KOPT-K1 (cell line): ENCODE measurements around the gene TENT4B.
A peak's percentile ranks its signal among the peaks of the same experiment; 100 is the strongest.

ENCODE experiments used
- H3K27ac ChIP-seq: fragments of 200-600 bp; sonication (generic); 2 replicates; pipeline ENCODE4 v1.5.1; 2016; ENCODE audit warnings: antibody characterized with exemption, mild to moderate bottlenecking, low read depth, low read length; ENCODE audit not compliant: poor library complexity, severe bottlenecking
- H3K36me3 ChIP-seq: fragments of 200-600 bp; sonication (generic); 2 replicates; pipeline ENCODE4 v1.5.1; 2017; ENCODE audit warnings: antibody characterized with exemption, mild to moderate bottlenecking, low read length, moderate library complexity; ENCODE audit not compliant: insufficient read depth
- H3K9me3 ChIP-seq: fragments of 200-600 bp; sonication (generic); 2 replicates; pipeline ENCODE4 v1.5.1; 2017; ENCODE audit warnings: antibody characterized with exemption, low read length, mild to moderate bottlenecking; ENCODE audit not compliant: insufficient read depth, poor library complexity, severe bottlenecking

The TENT4B gene

GRCh38 chr16:50270510-50271147, 117.5 kb downstream of the TENT4B start:
- H3K36me3 ChIP-seq = no peaks in the 10 kb centered on the region; the same call in 1 of the 2 replicates
- no peak overlapping the region for H3K27ac ChIP-seq

GRCh38 chr16:50271148-50272041, 118.3 kb downstream of the TENT4B start:
- no peaks in the 10 kb centered on the region; the same call in 1 of the 2 replicates for H3K36me3 ChIP-seq
- H3K27ac ChIP-seq = no peak overlapping the region
- no peaks in the 10 kb centered on the region for H3K9me3 ChIP-seq

More at GRCh38 chr16:50270510-50271147, 117.5 kb downstream of the TENT4B start:
- H3K9me3 ChIP-seq = no peaks in the 10 kb centered on the region

- Histone ChIP-seq H3K36me3 (no peaks in the 10 kb centered on the region; the same call in 1 of the 2 replicates), H3K27ac (no peak overlapping the region), H3K9me3 (no peaks in the 10 kb centered on the region)
Measured at GRCh38 chr16:50272111-50272571, 119.0 kb downstream of the TENT4B start.

- Histone ChIP-seq H3K27ac (no peak overlapping the region), H3K36me3 (no peaks in the 10 kb centered on the region; the same call in 1 of the 2 replicates), H3K9me3 (no peaks in the 10 kb centered on the region)
Measured at GRCh38 chr16:50272687-50273381, 119.7 kb downstream of the TENT4B start.

- no peaks in the 10 kb centered on the region; the same call in 1 of the 2 replicates for H3K36me3 ChIP-seq
- H3K9me3 ChIP-seq = no peaks in the 10 kb centered on the region
- H3K27ac ChIP-seq = no peak overlapping the region
Measured at GRCh38 chr16:50273382-50273690, 120.2 kb downstream of the TENT4B start.

GRCh38 chr16:50273888-50274325, 120.8 kb downstream of the TENT4B start:
- H3K27ac ChIP-seq = peak overlapping the region; percentile 86
- H3K9me3 ChIP-seq = no peaks in the 10 kb centered on the region
- no peaks in the 10 kb centered on the region; the same call in 1 of the 2 replicates for H3K36me3 ChIP-seq

GRCh38 chr16:50274326-50275097, 121.4 kb downstream of the TENT4B start:
- Histone ChIP-seq H3K36me3 (no peaks in the 10 kb centered on the region; the same call in 1 of the 2 replicates), H3K9me3 (no peaks in the 10 kb centered on the region), H3K27ac (peak overlapping the region; percentile 86)

GRCh38 chr16:50275098-50275415, 122.0 kb downstream of the TENT4B start:
- Histone ChIP-seq H3K27ac (peak overlapping the region; percentile 86), H3K36me3 (no peaks in the 10 kb centered on the region; the same call in 1 of the 2 replicates), H3K9me3 (no peaks in the 10 kb centered on the region)

GRCh38 chr16:50275428-50276325, 122.6 kb downstream of the TENT4B start:
- H3K27ac ChIP-seq = peak overlapping the region; percentile 86
- no peaks in the 10 kb centered on the region for H3K9me3 ChIP-seq
- H3K36me3 ChIP-seq = no peaks in the 10 kb centered on the region; the same call in 1 of the 2 replicates

GRCh38 chr16:50276326-50276640, 123.2 kb downstream of the TENT4B start:
- Histone ChIP-seq H3K9me3 (no peaks in the 10 kb centered on the region), H3K27ac (no peak overlapping the region), H3K36me3 (no peaks in the 10 kb centered on the region)

- Histone ChIP-seq H3K9me3 (no peaks in the 10 kb centered on the region), H3K27ac (no peak overlapping the region), H3K36me3 (no peaks in the 10 kb centered on the region)
Measured at GRCh38 chr16:50276801-50277555, 123.9 kb downstream of the TENT4B start.

- H3K9me3 ChIP-seq = no peaks in the 10 kb centered on the region
- H3K27ac ChIP-seq = no peak overlapping the region
- H3K36me3 ChIP-seq = no peaks in the 10 kb centered on the region
Measured at GRCh38 chr16:50278251-50278650, 125.1 kb downstream of the TENT4B start.

- Histone ChIP-seq H3K36me3 (no peaks in the 10 kb centered on the region), H3K27ac (no peak overlapping the region), H3K9me3 (no peaks in the 10 kb centered on the region)
Measured at GRCh38 chr16:50279504-50279865, 126.4 kb downstream of the TENT4B start.
